HG03159 (cell line): Measurements from ENCODE around the gene TRMT1.
A peak's percentile ranks its signal among the peaks of the same experiment; 100 is the strongest.
"Not testable (repeated sequence)": the region's sequence is repeated elsewhere in the genome, so short reads cannot be mapped to it uniquely, and the experiment has no call there.

Experiments used
- ATAC-seq: cut with Tn5 transposase; IDR thresholded peaks from one replicate; pipeline ENCODE4 v1.9.1; 2021; ENCODE audit warnings: mild to moderate bottlenecking, moderate library complexity; ENCODE audit not compliant: unreplicated experiment

TRMT1 gene

GRCh38 chr19:13116282-13117175 is at the start of gene TRMT1:
TRMT1 (minus strand) TSS chr19:13116740; CDS start chr19:13116399, 341 bp downstream.
- peak; percentile 56 for ATAC-seq

DNA sequence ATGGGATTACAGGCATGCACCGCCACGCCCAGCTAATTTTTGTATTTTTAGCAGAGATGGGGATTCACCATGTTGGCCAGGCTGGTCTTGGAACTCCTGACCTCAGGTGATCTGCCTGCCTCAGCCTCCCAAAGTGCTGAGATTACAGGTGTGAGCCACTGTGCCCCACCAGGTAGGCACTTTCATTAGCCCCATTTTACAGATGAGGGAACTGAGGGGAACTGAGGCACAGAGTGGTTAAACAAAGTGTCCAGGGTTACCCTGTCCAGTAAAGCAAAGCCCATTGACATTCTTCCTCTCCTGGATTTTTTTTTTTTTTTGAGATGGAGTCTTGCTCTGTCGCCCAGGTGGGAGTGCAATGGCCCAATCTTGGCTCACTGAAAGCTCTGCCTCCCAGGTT is 49.6 kb upstream of the TRMT1 start:
- ATAC-seq, result not testable (repeated sequence)

DNA sequence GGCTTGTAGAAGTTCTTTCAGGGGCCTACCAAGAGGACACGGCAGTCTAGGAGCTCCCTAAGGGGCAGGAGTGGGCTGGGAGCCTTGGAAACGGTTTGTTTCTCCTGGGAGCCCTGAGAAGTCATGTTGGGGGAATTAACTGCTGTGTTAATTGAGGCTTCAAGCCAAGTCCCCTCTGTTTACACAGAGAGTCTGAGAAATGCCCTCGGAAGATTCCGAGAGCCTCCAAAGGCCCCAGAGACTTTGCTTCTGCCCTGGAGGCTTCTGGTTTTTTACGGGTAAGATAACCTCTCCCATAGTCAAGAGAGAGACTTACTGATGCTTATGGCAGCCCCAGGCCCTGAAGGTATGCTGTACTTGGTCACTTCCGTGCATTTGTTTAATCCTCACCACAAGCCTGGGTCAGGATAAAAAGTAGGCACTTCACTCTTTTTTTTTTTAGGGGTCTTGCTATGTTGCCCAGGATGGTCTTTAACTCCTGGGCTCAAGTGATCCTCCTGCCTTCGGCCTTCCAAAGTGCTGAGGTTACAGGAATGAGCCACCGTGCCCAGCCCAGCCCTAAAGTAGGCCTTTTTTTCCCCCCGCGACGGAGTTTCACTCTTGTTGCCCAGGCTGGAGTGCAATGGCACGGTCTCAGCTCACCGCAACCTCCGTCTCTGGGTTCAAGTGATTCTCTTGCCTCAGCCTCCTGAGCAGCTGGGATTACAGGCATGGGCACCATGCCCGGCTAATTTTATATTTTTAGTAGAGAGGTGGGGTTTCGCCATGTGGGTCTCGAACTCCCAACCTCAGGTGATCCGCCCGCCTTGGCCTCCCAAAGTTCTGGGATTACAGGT is 48.8 kb upstream of the TRMT1 start:
- no peak for ATAC-seq

DNA sequence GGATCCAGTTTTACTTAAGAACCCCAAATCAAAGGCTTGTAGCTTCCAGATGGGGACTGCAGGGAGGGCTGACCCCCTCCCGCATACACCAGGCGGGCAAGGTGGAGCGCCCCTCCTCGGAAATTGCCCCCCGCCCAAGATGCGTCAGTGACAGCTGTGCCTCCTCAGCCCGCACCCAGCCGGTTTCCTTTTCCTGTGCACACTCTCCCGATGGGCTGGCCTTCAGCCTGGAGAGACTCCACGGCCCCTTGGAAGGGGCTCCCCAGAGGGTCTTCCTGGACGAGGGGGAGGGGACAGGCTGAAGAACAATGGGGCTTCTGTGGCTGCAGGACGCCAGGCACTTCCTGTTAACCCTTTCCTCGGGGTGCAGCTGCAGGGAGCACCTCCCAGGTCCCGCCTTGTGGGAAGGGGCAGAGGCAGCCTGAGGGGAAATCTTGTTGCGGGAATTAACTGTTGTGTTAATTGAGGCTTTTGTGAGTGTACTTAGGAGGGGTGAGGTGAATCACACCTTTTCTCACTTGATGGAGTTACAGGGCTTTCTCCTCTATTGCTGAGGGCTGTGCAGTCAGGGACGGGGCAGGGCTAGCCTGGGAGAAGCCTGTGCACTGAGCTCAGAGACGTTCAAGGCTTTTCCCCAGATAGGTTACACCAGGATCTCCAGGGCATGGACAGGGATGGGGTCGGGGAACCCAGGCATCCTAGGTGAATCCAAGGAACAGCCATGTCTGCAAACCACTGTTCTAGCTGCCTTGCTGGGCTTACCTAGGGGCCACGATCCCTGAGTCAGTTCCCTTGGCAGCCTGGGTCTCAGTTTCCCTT is 48.0 kb upstream of the TRMT1 start:
- no peak for ATAC-seq

DNA sequence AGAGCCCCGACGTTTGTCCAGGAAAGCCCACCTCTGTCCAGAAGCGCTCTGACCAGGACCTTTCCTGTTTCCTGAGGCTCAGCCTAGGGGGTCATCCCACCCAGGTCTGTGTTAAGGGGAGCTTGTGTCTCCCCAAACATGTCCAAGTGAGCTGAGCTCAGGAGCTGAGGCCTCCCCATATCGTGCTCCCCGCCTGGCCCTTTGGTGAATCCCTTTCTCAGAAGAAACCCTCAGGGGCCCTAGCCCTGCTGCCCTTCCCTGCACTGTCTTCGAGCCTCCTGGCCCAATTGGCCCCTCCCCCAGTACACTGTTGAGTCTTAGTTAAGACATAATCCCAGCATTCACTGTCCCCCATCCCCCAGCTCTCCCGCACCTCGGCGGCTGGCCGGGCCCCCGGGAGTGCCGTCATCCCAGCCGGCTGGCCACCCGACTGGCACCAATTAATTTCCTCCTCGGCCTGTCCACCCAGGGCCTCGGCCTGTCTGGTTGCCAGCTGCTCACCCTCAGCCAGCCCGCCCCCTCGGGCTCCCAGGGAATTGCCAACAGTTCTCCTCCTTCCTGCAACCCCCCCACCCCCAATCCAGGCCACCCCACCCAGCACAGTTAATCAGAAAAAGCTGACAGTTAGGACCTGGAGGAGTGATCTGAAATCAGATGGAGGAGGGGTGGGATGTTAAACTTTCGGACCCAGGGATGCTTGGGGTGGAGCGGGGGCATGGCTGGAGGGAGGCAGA is 47.2 kb upstream of the TRMT1 start:
- no peak for ATAC-seq

- ATAC-seq, result peak; percentile 44
These were observed 46.4 kb upstream of the TRMT1 start for GRCh38 chr19:13162724-13163608.

DNA sequence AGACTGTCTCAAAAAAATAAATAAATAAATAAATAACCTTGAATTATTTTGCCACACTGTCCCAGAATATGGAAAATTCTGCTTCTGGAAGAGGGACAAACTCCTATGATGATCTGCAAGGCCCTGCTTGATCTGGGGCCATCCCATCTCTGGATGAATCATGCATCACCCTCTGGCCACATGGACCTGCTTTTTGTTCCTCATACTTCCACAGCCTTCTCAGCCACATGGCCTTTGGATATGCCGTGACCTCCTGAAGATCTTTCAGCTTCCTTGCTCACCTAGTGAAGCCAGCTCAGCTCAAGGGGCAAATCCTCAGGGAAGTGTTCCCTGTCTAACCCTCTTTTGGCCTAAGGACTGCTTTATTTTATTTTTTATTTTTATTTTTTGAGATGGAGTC is 44.0 kb upstream of the TRMT1 start:
- ATAC-seq, result no peak

DNA sequence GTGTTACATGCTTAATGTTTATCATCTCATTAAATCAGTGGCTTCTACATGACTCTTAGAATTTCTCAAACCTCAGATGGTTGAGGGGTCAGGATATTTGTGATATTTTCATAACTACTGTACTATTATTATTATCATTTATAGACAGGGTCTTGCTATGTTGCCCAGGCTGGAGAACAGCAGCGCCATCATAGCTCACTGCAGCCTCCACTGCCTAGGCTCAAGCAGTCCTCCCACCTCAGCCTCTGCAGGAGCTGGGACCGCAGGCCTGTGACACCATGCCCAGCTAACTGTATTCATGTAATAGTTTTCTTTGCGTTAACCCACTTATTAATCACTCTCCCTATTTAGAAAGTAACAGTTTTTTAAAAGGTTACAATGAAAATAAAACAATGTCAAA is 43.2 kb upstream of the TRMT1 start:
- ATAC-seq, result no peak

DNA sequence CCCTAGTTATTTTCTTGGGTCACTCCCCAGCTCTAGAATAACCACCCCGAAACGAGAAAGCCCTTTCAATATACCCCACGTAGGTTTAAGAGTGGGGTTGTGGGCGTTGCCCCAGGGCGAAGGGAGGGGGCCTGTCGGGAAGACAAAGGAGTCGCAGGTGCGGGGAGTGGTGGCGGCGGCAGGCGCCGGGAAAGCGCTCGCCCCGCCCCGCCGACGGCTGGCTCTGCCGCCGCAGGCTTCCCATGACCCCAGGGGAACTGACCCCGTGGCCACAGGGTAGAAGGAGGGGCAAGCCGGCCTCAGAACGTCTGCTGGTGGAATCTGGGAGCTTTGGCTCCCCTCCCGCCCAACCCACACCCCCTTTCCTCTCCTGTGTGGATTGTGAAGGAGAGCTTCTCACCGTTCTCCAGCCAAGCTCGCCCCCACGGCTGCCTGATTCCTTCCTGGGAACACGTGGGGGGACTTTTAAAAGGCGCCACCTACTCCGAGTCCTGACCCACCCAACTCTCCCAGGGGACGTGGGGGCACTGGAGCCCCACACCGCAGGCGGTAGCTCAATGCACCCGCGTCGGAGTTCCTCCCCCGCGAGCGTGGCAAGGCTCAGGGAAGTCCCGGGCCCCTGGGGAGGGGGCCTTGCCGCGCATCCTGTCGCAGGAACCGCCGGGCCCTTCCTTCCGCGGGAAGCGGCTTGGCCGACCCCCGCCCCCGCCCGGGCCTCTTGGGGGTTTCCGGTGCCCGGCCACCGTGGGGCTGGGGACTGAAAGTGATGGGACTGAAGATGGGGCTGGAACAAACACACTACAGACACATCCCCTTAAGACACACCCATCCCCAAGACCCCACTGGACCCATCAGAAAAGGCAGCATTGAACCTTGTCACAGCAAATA is 39.2 kb upstream of the TRMT1 start:
- ATAC-seq, result no peak

DNA sequence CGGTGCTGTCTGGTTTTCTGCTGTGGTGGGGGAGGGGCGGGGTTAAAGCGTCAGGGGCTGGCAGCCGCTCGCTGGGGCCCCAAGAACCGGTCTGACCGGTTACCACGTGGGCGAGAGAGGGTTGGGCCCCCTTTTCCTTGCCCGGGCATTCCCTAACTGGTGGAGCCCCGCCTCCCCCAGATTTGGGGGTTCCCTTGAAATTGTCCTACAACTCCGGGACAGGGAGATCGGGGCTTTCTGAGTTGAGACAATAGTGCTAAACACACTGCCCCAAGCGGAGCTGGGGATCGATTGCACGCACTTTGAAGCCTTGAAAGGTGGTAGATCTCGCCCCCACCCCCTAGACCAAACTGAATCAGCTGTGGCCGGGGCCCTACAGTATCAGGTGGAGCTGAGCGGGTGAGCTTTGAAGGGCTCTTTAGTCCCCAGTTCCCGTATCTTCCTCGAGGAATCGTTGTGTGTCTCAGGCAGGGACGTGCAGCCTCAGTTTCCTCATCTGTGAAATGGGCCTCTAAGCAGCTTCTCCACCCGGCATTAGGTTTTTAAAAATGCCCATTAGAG is 38.5 kb upstream of the TRMT1 start:
- no peak for ATAC-seq

- no peak for ATAC-seq
These were observed 37.8 kb upstream of the TRMT1 start for GRCh38 chr19:13154241-13154778.

GRCh38 chr19:13153569-13154240 is 37.2 kb upstream of the TRMT1 start:
- no peak for ATAC-seq

- ATAC-seq, result peak; percentile 34
These were observed 36.5 kb upstream of the TRMT1 start for GRCh38 chr19:13152974-13153568.

DNA sequence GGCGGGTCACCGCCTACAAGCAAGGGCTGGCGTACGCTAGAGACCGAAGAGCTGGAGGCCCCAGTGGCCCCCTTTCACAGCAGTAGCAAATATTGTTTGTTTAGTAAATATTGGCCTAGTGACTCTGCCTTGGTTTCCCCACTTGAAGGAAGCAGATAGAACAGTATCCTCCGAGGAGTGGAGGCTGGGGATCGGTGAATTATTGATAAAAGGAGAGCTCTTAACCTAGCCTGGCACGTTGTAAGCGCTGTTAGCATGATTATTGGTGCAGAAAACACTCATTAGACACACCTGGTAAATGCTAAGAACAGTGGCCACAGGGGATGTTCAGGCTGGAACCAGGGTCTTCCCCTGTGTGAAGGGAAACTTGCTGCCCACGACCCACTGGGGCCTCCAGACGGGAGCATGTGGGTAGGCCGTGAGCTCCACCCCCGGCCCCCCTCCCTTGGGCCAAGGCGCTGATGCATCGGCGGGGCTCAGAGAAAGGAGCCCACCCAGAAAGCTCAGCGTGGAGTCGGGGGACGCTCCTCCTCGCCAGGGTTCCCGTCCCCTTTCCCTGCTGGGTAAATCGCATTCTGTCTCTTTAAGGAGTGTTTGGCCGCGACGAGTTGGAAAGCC is 35.9 kb upstream of the TRMT1 start:
- ATAC-seq, result peak; percentile 13

DNA sequence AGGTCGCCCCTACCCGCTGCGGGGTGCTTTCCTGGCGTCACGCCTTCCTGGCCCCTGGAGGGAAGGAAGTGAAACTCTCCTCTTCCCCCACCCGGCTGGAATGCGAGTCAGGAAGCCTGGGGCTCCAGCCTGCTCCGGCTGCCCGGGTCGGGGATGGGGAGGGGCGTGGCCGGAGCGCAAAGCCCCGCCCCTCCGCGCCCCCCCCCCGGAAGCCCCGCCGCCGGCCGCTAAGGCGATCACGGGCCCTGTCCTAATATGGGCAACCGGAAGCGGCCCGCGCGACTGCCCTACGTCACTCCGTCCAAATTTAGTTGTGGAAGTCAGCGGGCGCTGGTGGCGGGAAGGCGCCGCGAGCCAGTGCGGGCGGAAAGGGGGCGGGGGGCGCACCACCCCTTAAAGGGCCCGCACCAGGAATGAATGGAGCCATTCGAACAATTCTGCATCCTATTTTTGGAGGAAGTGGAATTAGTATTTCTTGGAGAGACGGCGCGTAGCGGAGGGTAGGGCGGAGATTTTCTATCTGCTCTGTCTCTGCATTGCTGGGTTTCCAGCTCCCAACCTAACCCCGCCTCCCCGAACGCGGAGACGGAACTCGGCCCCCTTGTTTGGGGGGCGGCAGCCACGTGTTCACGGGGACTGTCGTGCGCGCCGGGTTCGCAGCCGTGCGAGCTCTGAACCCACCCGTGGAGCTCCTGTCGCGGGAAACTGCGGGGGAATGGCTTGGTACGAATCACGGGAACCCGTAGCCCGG is 35.2 kb upstream of the TRMT1 start:
- peak; percentile 32 for ATAC-seq
